ENCODE results near the gene PLPPR4. TPM values are rescaled to one million over a fixed set of nuclear protein-coding genes. Genes with fewer than 3 reads are reported as not detected.

The PLPPR4 gene
- total RNA-seq, 1 experiment from 2014 or later, result 0.42 TPM

GRCh38 chr1:99250728-99251127, 13.6 kb upstream of the PLPPR4 start:
- H3K79me2 ChIP-seq (ENCODE audit: insufficient read depth, low read length), result no peaks in the 10 kb centered on the region
- H2AFZ ChIP-seq (ENCODE audit: low read depth, low read length, poor library complexity, severe bottlenecking), result no peak overlapping the region
- H3K27me3 ChIP-seq (ENCODE audit: insufficient read depth, low read length), result no peaks in the 10 kb centered on the region
- no peak overlapping the region for H3K4me3 ChIP-seq (replicated peaks in 1 of 2; ENCODE audit: low read depth in 1 of 2, low read length in 2 of 2)
- ChIA-PET CTCF (no interaction called here), POLR2A (no interaction called here), RAD21 (ENCODE audit: low non-redundant PET in 1 of 2, low total read pairs in 2 of 2, uncharacterized antibody in 2 of 2, unreplicated experiment in 2 of 2) (no interaction called here)
- H3K27ac ChIP-seq (ENCODE audit: low read depth, low read length), result no peak overlapping the region
- no peak overlapping the region for H3K4me2 ChIP-seq (ENCODE audit: low read length)
- no peaks in the 10 kb centered on the region for H3K4me1 ChIP-seq (ENCODE audit: control insufficient read depth in 1 of 2, insufficient read depth in 2 of 2, low read length in 2 of 2)
- no peaks in the 10 kb centered on the region for H4K20me1 ChIP-seq (ENCODE audit: insufficient read depth)
- TF ChIP-seq SRF (IDR thresholded peaks at IDR 0.05; ENCODE audit: low read depth) (no peak), EZH2phosphoT487 (IDR thresholded peaks at IDR 0.05; ENCODE audit: borderline replicate concordance) (no peak), FOSL1 (IDR thresholded peaks at IDR 0.05; ENCODE audit: low read depth) (no peak), EZH2 (IDR thresholded peaks at IDR 0.05) (no peak), CBX3 (IDR thresholded peaks at IDR 0.05; ENCODE audit: low read depth) (no peak), ZFX (IDR thresholded peaks at IDR 0.05) (no peak), POLR2A (IDR thresholded peaks at IDR 0.05; ENCODE audit: borderline replicate concordance, extremely low read depth, insufficient read depth, insufficient read length) (no peak), SP1 (IDR thresholded peaks at IDR 0.05; ENCODE audit: low read depth) (no peak), MAX (IDR thresholded peaks at IDR 0.05) (no peak), REST (IDR thresholded peaks at IDR 0.05; ENCODE audit: low read depth) (no peak), CTCF (IDR thresholded peaks at IDR 0.05 in 2 of 3, conservative IDR thresholded peaks at IDR 0.05 in 1 of 3; ENCODE audit: borderline replicate concordance in 1 of 3, insufficient read depth in 1 of 3, low read depth in 2 of 3, low read length in 2 of 3) (no peak), ATF3 (IDR thresholded peaks at IDR 0.05) (no peak), TCF7L2 (IDR thresholded peaks at IDR 0.05; ENCODE audit: borderline replicate concordance, extremely low read depth, insufficient read depth, insufficient read length) (no peak), YY1 (IDR thresholded peaks at IDR 0.05; ENCODE audit: extremely low read depth, insufficient replicate concordance, low read depth, low read length) (no peak), ZNF274 (IDR thresholded peaks at IDR 0.05; ENCODE audit: low read depth, low read length) (no peak), POLR2AphosphoS5 (IDR thresholded peaks at IDR 0.05; ENCODE audit: low read depth, low read length) (no peak), CEBPB (IDR thresholded peaks at IDR 0.05; ENCODE audit: low read depth) (no peak), ZBTB33 (IDR thresholded peaks at IDR 0.05; ENCODE audit: extremely low read depth, insufficient replicate concordance, low read length) (no peak), SIN3A (IDR thresholded peaks at IDR 0.05; ENCODE audit: low read depth) (no peak)
- no peaks in the 10 kb centered on the region for H3K9me3 ChIP-seq (ENCODE audit: control insufficient read depth in 1 of 2, insufficient read depth in 1 of 2, low read depth in 1 of 2, low read length in 2 of 2)
- no TSS peak for BruUV-seq (replicated peaks)
- H3K9ac ChIP-seq (ENCODE audit: low read length), result no peak overlapping the region
- H3K9me2 ChIP-seq (ENCODE audit: insufficient read depth), result no peaks in the 10 kb centered on the region
- no peaks in the 10 kb centered on the region for H3K36me3 ChIP-seq (ENCODE audit: control insufficient read depth in 1 of 2, insufficient read depth in 2 of 2, low read length in 2 of 2)
- no peak for DNase-seq (ENCODE audit: low read depth, low spot score)
- intact Hi-C loops (cut with micrococcal nuclease), result no loop called here
- ATAC-seq, result no peak

Data from HCT116 (cell line).